ENCODE results near the gene HTR3E.

HTR3E gene

DNA sequence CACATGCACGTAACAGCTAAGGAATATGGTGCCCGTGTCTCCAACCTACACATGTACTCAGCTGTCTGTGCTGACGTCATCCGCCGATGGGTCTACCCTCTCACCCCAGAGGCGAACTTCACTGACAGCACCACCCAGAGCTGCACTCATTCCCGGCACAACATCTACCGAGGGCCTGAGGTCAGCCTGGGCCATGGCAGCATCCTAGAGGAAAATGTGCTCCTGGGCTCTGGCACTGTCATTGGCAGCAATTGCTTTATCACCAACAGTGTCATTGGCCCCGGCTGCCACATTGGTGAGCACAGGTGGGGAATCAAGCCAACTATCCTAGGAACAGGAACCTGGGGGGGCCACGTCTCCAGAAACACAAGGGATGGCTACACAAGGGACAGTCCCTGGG, 43.6 kb downstream of the HTR3E start:
- TF ChIP-seq, protein P1, sequence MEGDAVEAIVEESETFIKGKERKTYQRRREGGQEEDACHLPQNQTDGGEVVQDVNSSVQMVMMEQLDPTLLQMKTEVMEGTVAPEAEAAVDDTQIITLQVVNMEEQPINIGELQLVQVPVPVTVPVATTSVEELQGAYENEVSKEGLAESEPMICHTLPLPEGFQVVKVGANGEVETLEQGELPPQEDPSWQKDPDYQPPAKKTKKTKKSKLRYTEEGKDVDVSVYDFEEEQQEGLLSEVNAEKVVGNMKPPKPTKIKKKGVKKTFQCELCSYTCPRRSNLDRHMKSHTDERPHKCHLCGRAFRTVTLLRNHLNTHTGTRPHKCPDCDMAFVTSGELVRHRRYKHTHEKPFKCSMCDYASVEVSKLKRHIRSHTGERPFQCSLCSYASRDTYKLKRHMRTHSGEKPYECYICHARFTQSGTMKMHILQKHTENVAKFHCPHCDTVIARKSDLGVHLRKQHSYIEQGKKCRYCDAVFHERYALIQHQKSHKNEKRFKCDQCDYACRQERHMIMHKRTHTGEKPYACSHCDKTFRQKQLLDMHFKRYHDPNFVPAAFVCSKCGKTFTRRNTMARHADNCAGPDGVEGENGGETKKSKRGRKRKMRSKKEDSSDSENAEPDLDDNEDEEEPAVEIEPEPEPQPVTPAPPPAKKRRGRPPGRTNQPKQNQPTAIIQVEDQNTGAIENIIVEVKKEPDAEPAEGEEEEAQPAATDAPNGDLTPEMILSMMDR (conservative IDR thresholded peaks at IDR 0.05; ENCODE audit: control insufficient read depth, insufficient read depth, low read depth, low read length) = no peak
- no peak overlapping the region for H3K4me3 ChIP-seq (ENCODE audit: control insufficient read depth, low read depth, low read length)
- no peak for DNase-seq (ENCODE audit: low read depth)

DNA sequence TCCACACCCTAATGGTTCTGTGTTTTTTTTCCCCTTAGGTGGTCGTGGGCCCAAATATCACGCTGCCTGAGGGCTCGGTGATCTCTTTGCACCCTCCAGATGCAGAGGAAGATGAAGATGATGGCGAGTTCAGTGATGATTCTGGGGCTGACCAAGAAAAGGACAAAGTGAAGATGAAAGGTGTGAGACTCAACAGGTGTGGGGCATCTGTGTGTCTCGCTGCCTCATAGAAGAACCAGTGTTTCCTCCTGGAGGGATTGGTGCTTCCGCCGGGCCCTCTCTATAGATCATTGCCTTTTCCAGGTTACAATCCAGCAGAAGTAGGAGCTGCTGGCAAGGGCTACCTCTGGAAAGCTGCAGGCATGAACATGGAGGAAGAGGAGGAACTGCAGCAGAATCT, 45.3 kb downstream of the HTR3E start:
- H3K4me3 ChIP-seq (ENCODE audit: control insufficient read depth, low read depth, low read length) = no peak overlapping the region
- DNase-seq (ENCODE audit: low read depth) = no peak
- TF ChIP-seq, protein P1 (conservative IDR thresholded peaks at IDR 0.05; ENCODE audit: control insufficient read depth, insufficient read depth, low read depth, low read length) = no peak

DNA sequence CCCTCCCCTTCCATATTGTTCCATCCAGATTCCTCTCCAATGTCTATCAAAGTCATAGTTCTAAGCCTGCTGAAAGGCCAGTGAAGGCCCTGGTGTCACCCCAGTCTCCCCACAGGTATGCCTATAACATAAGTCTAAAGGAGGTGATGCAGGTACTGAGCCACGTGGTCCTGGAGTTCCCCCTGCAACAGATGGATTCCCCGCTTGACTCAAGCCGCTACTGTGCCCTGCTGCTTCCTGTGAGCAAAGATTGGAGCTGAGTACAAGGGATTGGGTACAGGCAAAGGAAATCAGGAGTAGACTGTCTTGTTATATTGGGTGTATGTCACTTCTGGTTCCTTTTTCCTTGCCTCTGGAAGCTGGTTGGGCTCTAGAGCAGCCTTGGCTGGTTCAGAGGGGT, 46.5 kb downstream of the HTR3E start:
- TF ChIP-seq, protein P1 (conservative IDR thresholded peaks at IDR 0.05; ENCODE audit: control insufficient read depth, insufficient read depth, low read depth, low read length) = no peak
- DNase-seq (ENCODE audit: low read depth) = no peak
- H3K4me3 ChIP-seq (ENCODE audit: control insufficient read depth, low read depth, low read length) = no peak overlapping the region

DNA sequence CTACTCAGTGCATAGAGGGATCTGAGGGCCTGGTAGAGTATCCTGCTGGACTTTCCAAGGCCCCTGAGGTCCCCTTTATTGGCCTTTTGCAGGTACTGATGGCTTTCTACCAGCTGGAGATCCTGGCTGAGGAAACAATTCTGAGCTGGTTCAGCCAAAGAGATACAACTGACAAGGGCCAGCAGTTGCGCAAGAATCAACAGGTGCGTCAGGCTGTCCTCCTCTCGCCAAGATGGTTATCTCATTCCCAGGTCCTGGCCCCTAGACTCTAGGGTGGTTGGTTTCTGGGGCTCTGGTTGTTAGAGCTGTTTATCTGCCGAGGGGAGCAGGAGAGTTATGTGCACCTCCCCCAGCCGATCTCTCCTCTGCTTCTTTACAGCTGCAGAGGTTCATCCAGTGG, 47.6 kb downstream of the HTR3E start:
- no peak overlapping the region for H3K4me3 ChIP-seq (ENCODE audit: control insufficient read depth, low read depth, low read length)
- TF ChIP-seq, protein P1 (conservative IDR thresholded peaks at IDR 0.05; ENCODE audit: control insufficient read depth, insufficient read depth, low read depth, low read length) = no peak
- DNase-seq (ENCODE audit: low read depth) = no peak

DNA sequence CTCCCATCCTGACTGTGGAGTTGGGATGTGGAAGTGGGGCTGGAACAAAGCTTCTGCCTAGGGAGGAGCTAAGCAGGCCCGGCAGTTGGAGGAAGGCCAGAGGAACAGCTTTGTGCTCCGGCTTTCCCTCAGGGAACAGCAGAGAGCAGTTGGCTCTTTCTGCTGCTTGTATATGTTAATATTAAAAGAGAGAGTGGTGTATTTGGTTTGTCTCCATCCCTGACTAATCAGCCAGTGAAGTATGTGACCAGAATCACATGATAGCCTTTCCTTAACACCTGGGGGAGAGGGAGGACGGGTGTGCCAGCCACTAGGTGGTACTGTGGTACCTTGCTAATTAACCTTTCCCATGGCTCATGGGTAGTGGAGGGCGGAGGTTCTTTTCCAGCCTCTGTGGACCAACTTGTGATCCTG, 48.3 kb downstream of the HTR3E start:
- TF ChIP-seq, protein P1 (conservative IDR thresholded peaks at IDR 0.05; ENCODE audit: control insufficient read depth, insufficient read depth, low read depth, low read length) = peak; percentile 49
- peak; percentile 70 for DNase-seq (ENCODE audit: low read depth)
- H3K4me3 ChIP-seq (ENCODE audit: control insufficient read depth, low read depth, low read length) = no peak overlapping the region

DNA sequence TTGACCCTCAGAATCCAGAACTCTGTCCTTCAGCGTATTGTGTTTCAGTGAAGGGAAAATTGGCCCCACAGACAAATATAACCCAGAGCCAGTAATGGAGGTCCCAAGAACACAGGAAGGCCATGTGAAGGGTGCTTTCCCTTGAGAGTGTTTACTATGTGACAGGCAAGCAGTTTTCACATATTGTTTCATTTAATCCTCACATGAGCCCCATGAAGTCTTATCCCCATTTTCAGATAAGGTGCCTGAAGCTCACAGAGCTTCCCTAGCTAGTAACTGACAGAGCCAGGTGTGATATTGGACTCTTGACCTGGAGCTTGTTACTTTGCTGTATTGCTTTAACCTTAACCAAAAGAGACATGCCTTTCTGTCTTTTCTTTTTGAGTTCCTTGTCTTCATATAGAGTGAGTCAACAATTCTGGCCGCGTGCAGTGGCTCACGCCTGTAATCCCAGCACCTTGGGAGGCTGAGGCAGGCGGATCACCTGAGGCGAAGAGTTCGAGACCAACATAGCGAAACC, 48.9 kb downstream of the HTR3E start:
- TF ChIP-seq, protein P1 (conservative IDR thresholded peaks at IDR 0.05; ENCODE audit: control insufficient read depth, insufficient read depth, low read depth, low read length) = no peak
- no peak overlapping the region for H3K4me3 ChIP-seq (ENCODE audit: control insufficient read depth, low read depth, low read length)
- DNase-seq (ENCODE audit: low read depth) = no peak

DNA sequence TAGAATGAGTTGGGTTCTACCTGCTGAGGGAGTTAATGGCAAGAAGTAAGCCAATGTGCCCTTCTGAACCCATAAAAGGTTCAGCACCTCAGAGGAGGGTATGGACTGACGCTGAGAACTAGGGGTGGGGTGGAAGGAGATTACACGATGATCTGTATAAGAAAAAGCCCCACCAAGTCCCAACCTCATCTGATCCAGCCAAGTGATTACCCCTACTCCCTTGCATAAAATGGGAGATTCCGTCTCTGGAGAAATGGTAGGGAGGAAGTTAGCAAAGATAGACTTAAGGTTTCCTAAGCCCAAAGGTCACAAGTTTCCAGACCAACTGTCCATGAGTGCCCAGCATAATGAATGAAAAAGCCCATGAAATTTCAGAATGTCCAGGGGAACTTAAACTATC, 51.2 kb downstream of the HTR3E start:
- no peak overlapping the region for H3K4me3 ChIP-seq (ENCODE audit: control insufficient read depth, low read depth, low read length)
- TF ChIP-seq, protein P1 (conservative IDR thresholded peaks at IDR 0.05; ENCODE audit: control insufficient read depth, insufficient read depth, low read depth, low read length) = no peak
- DNase-seq (ENCODE audit: low read depth) = no peak
